Glutamatergic neuron (in vitro differentiated cells): ENCODE data around the gene ASCL2. TPM values are rescaled to one million over a fixed set of nuclear protein-coding genes. Genes with fewer than 3 reads are reported as not detected.

ENCODE experiments used
- DNase-seq: peaks from one replicate; pipeline ENCODE4 v3.0.0; 2022
- H3K27ac Mint-ChIP-seq: one replicate; pipeline ENCODE4 v1.8.0; 2020; ENCODE audit warnings: mild to moderate bottlenecking, mixed read lengths, inconsistent platforms; ENCODE audit not compliant: unreplicated experiment
- H3K27me3 Mint-ChIP-seq: one replicate; pipeline ENCODE4 v1.8.0; 2020; ENCODE audit warnings: mild to moderate bottlenecking, moderate library complexity, mixed read lengths, inconsistent platforms; ENCODE audit not compliant: unreplicated experiment
- H3K36me3 Mint-ChIP-seq: one replicate; pipeline ENCODE4 v1.8.0; 2020; ENCODE audit warnings: mild to moderate bottlenecking, mixed read lengths, inconsistent platforms; ENCODE audit not compliant: unreplicated experiment
- H3K4me1 Mint-ChIP-seq: one replicate; pipeline ENCODE4 v1.8.0; 2020; ENCODE audit warnings: mild to moderate bottlenecking, low read depth, mixed read lengths, inconsistent platforms; ENCODE audit not compliant: unreplicated experiment
- H3K4me3 Mint-ChIP-seq: one replicate; pipeline ENCODE4 v1.8.0; 2020; ENCODE audit warnings: mild to moderate bottlenecking, mixed read lengths, inconsistent platforms; ENCODE audit not compliant: unreplicated experiment
- H3K9me3 Mint-ChIP-seq: one replicate; pipeline ENCODE4 v1.8.0; 2020; ENCODE audit warnings: mild to moderate bottlenecking, moderate library complexity, mixed read lengths, inconsistent platforms; ENCODE audit not compliant: unreplicated experiment
- CTCF ChIP-seq: fragments of 200-600 bp; sonication (generic); IDR thresholded peaks from one replicate; pipeline ENCODE4 v1.5.0; 2021; ENCODE audit not compliant: partially characterized antibody, unreplicated experiment
- total RNA-seq: library from RNA; stranded (reverse); fragmentation: NEBNext Ultra II Directional; extraction: Animal tissue kit (Norgen Biotek cat#: 25700); gene quantifications from one replicate; pipeline ENCODE4 v1.2.1, GENCODE V29; 2021; ENCODE audit not compliant: unreplicated experiment

ASCL2 gene
- total RNA-seq, 1 donor from 2014 or later, result not detected

GRCh38 chr11:2308713-2309112 is 38.3 kb upstream of the ASCL2 start:
- no peak for DNase-seq
- no peak overlapping the region for H3K4me3 Mint-ChIP-seq
- H3K27me3 Mint-ChIP-seq, result peaks cover 5% of the 10 kb centered on the region
- no peak overlapping the region for H3K27ac Mint-ChIP-seq
- no peaks in the 10 kb centered on the region for H3K36me3 Mint-ChIP-seq
- no peaks in the 10 kb centered on the region for H3K4me1 Mint-ChIP-seq
- H3K9me3 Mint-ChIP-seq, result no peaks in the 10 kb centered on the region
- no peak for TF ChIP-seq CTCF

GRCh38 chr11:2307501-2308331 is 37.3 kb upstream of the ASCL2 start:
- Mint-ChIP-seq H3K27ac (no peak overlapping the region), H3K9me3 (no peaks in the 10 kb centered on the region), H3K27me3 (peaks cover 5% of the 10 kb centered on the region), H3K4me1 (no peaks in the 10 kb centered on the region), H3K4me3 (no peak overlapping the region), H3K36me3 (no peaks in the 10 kb centered on the region)
- no peak for DNase-seq
- no peak for TF ChIP-seq CTCF

DNA sequence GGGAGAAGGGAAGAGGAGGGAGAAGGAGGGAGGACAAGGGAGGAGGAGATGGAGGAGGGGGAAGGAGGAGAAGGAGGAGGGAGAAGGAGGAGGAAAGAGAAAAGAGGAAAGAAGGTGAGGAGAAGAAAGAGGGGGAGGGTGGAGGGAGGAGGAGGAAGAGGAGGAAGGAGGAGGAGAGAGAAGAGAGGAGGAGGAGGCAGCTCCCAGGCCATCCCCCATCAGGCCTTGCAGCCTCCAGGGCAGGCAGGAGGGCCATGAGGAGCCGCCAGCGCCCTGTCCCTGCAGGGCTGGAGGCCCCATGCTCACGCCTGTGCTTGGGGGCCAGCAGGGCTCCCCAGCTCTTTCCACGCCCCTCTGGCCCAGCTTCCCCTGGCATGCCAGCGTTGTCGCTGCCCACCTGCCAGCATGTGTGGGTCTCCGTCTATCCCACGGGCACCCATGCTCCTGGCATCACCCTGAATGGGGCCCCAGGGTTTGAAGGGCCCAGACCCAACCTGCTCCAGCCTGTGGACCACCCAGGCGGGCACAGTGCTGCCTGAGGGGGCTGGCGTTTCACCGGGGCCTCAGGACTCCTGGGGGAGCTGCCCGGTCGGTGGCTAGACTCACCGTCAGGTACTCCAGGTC is 36.6 kb upstream of the ASCL2 start:
- H3K9me3 Mint-ChIP-seq, result no peaks in the 10 kb centered on the region
- no peak overlapping the region for H3K27ac Mint-ChIP-seq
- no peak for DNase-seq
- no peak for TF ChIP-seq CTCF
- H3K27me3 Mint-ChIP-seq, result peaks cover 6% of the 10 kb centered on the region
- H3K4me1 Mint-ChIP-seq, result no peaks in the 10 kb centered on the region
- H3K36me3 Mint-ChIP-seq, result no peaks in the 10 kb centered on the region
- H3K4me3 Mint-ChIP-seq, result no peak overlapping the region

- peaks cover under 1% of the 10 kb centered on the region for H3K9me3 Mint-ChIP-seq
- no peak for TF ChIP-seq CTCF
- peaks cover 6% of the 10 kb centered on the region for H3K27me3 Mint-ChIP-seq
- no peaks in the 10 kb centered on the region for H3K4me1 Mint-ChIP-seq
- no peak for DNase-seq
- no peaks in the 10 kb centered on the region for H3K36me3 Mint-ChIP-seq
- no peak overlapping the region for H3K27ac Mint-ChIP-seq
- no peak overlapping the region for H3K4me3 Mint-ChIP-seq
Measured at GRCh38 chr11:2306452-2306823, 36.0 kb upstream of the ASCL2 start.

GRCh38 chr11:2305788-2306451 is 35.5 kb upstream of the ASCL2 start:
- Mint-ChIP-seq H3K36me3 (no peaks in the 10 kb centered on the region), H3K27me3 (peaks cover 6% of the 10 kb centered on the region), H3K4me1 (no peaks in the 10 kb centered on the region), H3K9me3 (peaks cover 2% of the 10 kb centered on the region), H3K4me3 (no peak overlapping the region), H3K27ac (no peak overlapping the region)
- no peak for TF ChIP-seq CTCF
- no peak for DNase-seq
